IMR-90 (cell line): ENCODE measurements around the gene PRKCE. TPM values are rescaled to one million over a fixed set of nuclear protein-coding genes. Genes with fewer than 3 reads are reported as not detected.

Experiments
- ATAC-seq: fragments of 200-7000 bp; cut with Tn5 transposase; 2 replicates; pipeline ENCODE4 v1.9.1; 2020; ENCODE audit warnings: low read depth, mild to moderate bottlenecking, moderate library complexity
- BruUV-seq: library from RNA; stranded (reverse); fragments of 400-500 nt; replicated peaks from 2 replicates; lab custom pipeline; 2021; lab: Mats Ljungman, UMichigan
- CTCF ChIA-PET: fragments of 300-600 bp; formaldehyde crosslinking; extraction: SDS; loops from one replicate; lab custom pipeline; 2021; ENCODE audit warnings: antibody characterized with exemption; lab: Yijun Ruan, JAX
- POLR2A ChIA-PET: fragments of 300-600 bp; sonication (Branson Sonifier 250); formaldehyde crosslinking; loops from one replicate; lab custom pipeline; 2022; ENCODE audit warnings: antibody characterized with exemption; ENCODE audit not compliant: unreplicated experiment; lab: Charles Lee
- DNase-seq: peaks from one replicate; pipeline ENCODE4 v3.0.0; 2013
- H2AFZ ChIP-seq: replicated peaks from 2 replicates; pipeline ENCODE3; 2013; ENCODE audit warnings: low read length, mild to moderate bottlenecking; ENCODE audit not compliant: poor library complexity
- H2AK5ac ChIP-seq: 2 replicates; pipeline ENCODE4 v1.6.1; 2013; ENCODE audit warnings: low read depth, low read length, inconsistent platforms
- H2AK9ac ChIP-seq: replicated peaks from 2 replicates; pipeline ENCODE3; 2013; ENCODE audit warnings: mild to moderate bottlenecking, low read depth, low read length, moderate library complexity; ENCODE audit not compliant: poor library complexity
- H2BK120ac ChIP-seq: 2 replicates; pipeline ENCODE4 v1.6.1; 2013; ENCODE audit warnings: low read depth, low read length, inconsistent platforms
- H2BK15ac ChIP-seq: 3 replicates; pipeline ENCODE4 v1.6.1; 2013; ENCODE audit warnings: low read depth, low read length, inconsistent platforms
- H2BK20ac ChIP-seq: 2 replicates; pipeline ENCODE4 v1.6.1; 2013; ENCODE audit warnings: low read depth, mild to moderate bottlenecking, inconsistent platforms, low read length, moderate library complexity
- H2BK5ac ChIP-seq: 2 replicates; pipeline ENCODE4 v1.6.1; 2013; ENCODE audit warnings: mild to moderate bottlenecking, low read depth, low read length, inconsistent platforms; ENCODE audit not compliant: poor library complexity, severe bottlenecking
- H3K14ac ChIP-seq: replicated peaks from 2 replicates; pipeline ENCODE4 v1.6.1; 2013; ENCODE audit warnings: low read depth, low read length, inconsistent platforms
- H3K18ac ChIP-seq: 2 replicates; pipeline ENCODE4 v1.6.1; 2013; ENCODE audit warnings: low read depth, low read length, control low read depth
- H3K23ac ChIP-seq: 2 replicates; pipeline ENCODE4 v1.6.1; 2013; ENCODE audit warnings: low read depth, low read length, inconsistent platforms
- H3K27ac ChIP-seq: 2 replicates; pipeline ENCODE4 v1.5.1; 2013; ENCODE audit warnings: mild to moderate bottlenecking, control low read depth, low read length; ENCODE audit not compliant: insufficient read depth
- H3K27me3 ChIP-seq: 2 replicates; pipeline ENCODE4 v1.6.1; 2013; ENCODE audit warnings: low read length; ENCODE audit not compliant: control insufficient read depth, insufficient read depth
- H3K36me3 ChIP-seq: 2 replicates; pipeline ENCODE4 v1.6.1; 2013; ENCODE audit warnings: low read length, mixed read lengths; ENCODE audit not compliant: control insufficient read depth, insufficient read depth
- H3K4ac ChIP-seq: 2 replicates; pipeline ENCODE4 v1.6.1; 2013; ENCODE audit warnings: low read depth, low read length, inconsistent platforms
- H3K4me1 ChIP-seq: 2 replicates; pipeline ENCODE4 v1.6.1; 2013; ENCODE audit warnings: low read length, mixed read lengths; ENCODE audit not compliant: control insufficient read depth, insufficient read depth
- H3K4me2 ChIP-seq: 2 replicates; pipeline ENCODE4 v1.6.1; 2013; ENCODE audit warnings: low read depth, mild to moderate bottlenecking, control low read depth, low read length, moderate library complexity
- H3K4me3 ChIP-seq: 2 replicates; pipeline ENCODE4 v1.5.1; 2013; ENCODE audit warnings: low read depth, mild to moderate bottlenecking, control low read depth, low read length, moderate library complexity; ENCODE audit not compliant: insufficient read depth
- H3K56ac ChIP-seq: 2 replicates; pipeline ENCODE4 v1.6.1; 2013; ENCODE audit warnings: low read length, inconsistent platforms; ENCODE audit not compliant: insufficient read depth; ENCODE audit errors: extremely low read depth
- H3K79me1 ChIP-seq, 2 experiments: 2 replicates each; pipeline ENCODE4 v1.6.1; 2013; ENCODE audit warnings: low read length in 2 of 2, inconsistent platforms in 1 of 2, low read depth in 1 of 2
- H3K9ac ChIP-seq: 2 replicates; pipeline ENCODE4 v1.6.1; 2013; ENCODE audit warnings: low read depth, low read length, control low read depth
- H3K9me1 ChIP-seq: 2 replicates; pipeline ENCODE4 v1.6.1; 2013; ENCODE audit warnings: low read length, inconsistent platforms; ENCODE audit not compliant: insufficient read depth
- H3K9me3 ChIP-seq: 2 replicates; pipeline ENCODE4 v1.6.1; 2013; ENCODE audit warnings: low read length; ENCODE audit not compliant: control insufficient read depth, insufficient read depth
- H4K20me1 ChIP-seq: 2 replicates; pipeline ENCODE4 v1.6.1; 2013; ENCODE audit warnings: low read length, inconsistent platforms; ENCODE audit not compliant: insufficient read depth
- H4K5ac ChIP-seq: 2 replicates; pipeline ENCODE4 v1.6.1; 2013; ENCODE audit warnings: mild to moderate bottlenecking, low read depth, low read length, control low read depth
- H4K8ac ChIP-seq, 2 experiments: 2 replicates each; pipeline ENCODE4 v1.6.1; 2013; ENCODE audit warnings: low read depth in 2 of 2, low read length in 2 of 2, control low read depth in 1 of 2, inconsistent platforms in 1 of 2
- H4K91ac ChIP-seq: 2 replicates; pipeline ENCODE4 v1.6.1; 2013; ENCODE audit warnings: low read depth, low read length, inconsistent platforms; ENCODE audit not compliant: insufficient read depth
- BHLHE40 ChIP-seq: fragments of 150-350 bp; IDR thresholded peaks from 2 replicates; pipeline ENCODE4 v1.6.1; 2016; ENCODE audit warnings: mild to moderate bottlenecking, low read depth, low read length
- CEBPB ChIP-seq: IDR thresholded peaks from 2 replicates; pipeline ENCODE4 v1.6.1; 2012; ENCODE audit warnings: low read depth, low read length, improper control_type of control experiment
- CHD1 ChIP-seq: IDR thresholded peaks from 2 replicates; pipeline ENCODE4 v1.6.1; 2012; ENCODE audit warnings: low read depth, low read length, improper control_type of control experiment
- CTCF ChIP-seq: conservative IDR thresholded peaks from 2 replicates; pipeline ENCODE4 v1.5.1; 2012; ENCODE audit warnings: mild to moderate bottlenecking, low read depth, low read length, improper control_type of control experiment
- FOS ChIP-seq: fragments of 150-350 bp; IDR thresholded peaks from 2 replicates; pipeline ENCODE4 v1.6.1; 2016; ENCODE audit warnings: low read depth, low read length
- MAFK ChIP-seq: IDR thresholded peaks from 2 replicates; pipeline ENCODE4 v1.6.1; 2012; ENCODE audit warnings: low read depth, low read length, improper control_type of control experiment
- MAZ ChIP-seq: IDR thresholded peaks from 2 replicates; pipeline ENCODE4 v1.6.1; 2012; ENCODE audit warnings: low read depth, mild to moderate bottlenecking, low read length, improper control_type of control experiment, moderate library complexity, borderline replicate concordance
- MXI1 ChIP-seq: IDR thresholded peaks from 2 replicates; pipeline ENCODE4 v1.6.1; 2012; ENCODE audit warnings: low read depth, mild to moderate bottlenecking, low read length, moderate library complexity, borderline replicate concordance
- NFE2L2 ChIP-seq: fragments of 150-350 bp; IDR thresholded peaks from 2 replicates; pipeline ENCODE4 v1.6.1; 2016; ENCODE audit warnings: low read depth, mild to moderate bottlenecking, low read length
- RAD21 ChIP-seq: IDR thresholded peaks from 2 replicates; pipeline ENCODE4 v1.6.1; 2012; ENCODE audit warnings: low read length, improper control_type of control experiment
- RCOR1 ChIP-seq: IDR thresholded peaks from 2 replicates; pipeline ENCODE4 v1.6.1; 2012; ENCODE audit warnings: mild to moderate bottlenecking, low read length, improper control_type of control experiment; ENCODE audit not compliant: insufficient replicate concordance
- RFX5 ChIP-seq: IDR thresholded peaks from 2 replicates; pipeline ENCODE4 v1.8.0; 2012; ENCODE audit warnings: low read depth, mild to moderate bottlenecking, low read length, moderate library complexity
- SMC3 ChIP-seq: fragments of 150-350 bp; IDR thresholded peaks from 2 replicates; pipeline ENCODE4 v1.6.1; 2016; ENCODE audit warnings: low read depth, mild to moderate bottlenecking, antibody characterized with exemption, low read length, moderate library complexity
- WGBS, 2 experiments: methylation state at CpG; one replicate each; pipeline versions ENCODE4 v1.1.5 to v1.1.7; 2013; ENCODE audit warnings: missing lambda C conversion rate in 2 of 2; ENCODE audit not compliant: insufficient read length in 1 of 2; ENCODE audit errors: extremely low coverage in 2 of 2; 5-methylcytosine and 5-hydroxymethylcytosine counted together
- dilution Hi-C: fragments of 300-500 bp; cut with HindIII; formaldehyde crosslinking; loops from one replicate; pipeline ENCODE4 v1.14.3; 2018; ENCODE audit warnings: low sequenced_read_pairs; ENCODE audit not compliant: unreplicated experiment
- in situ Hi-C: fragments of 300-500 bp; cut with MboI; formaldehyde crosslinking; loops from 3 replicates; pipeline ENCODE4 v1.14.3; 2019; ENCODE audit warnings: low sequenced_read_pairs, inconsistent platforms, mixed read lengths
- intact Hi-C: fragments of 100-400 bp; cut with micrococcal nuclease; formaldehyde crosslinking; loops from 2 replicates; pipeline ENCODE4 v1.10.0; 2022
- polyA plus RNA-seq, 3 experiments: library from polyadenylated mRNA; depleted of rRNA; stranded (reverse); fragments of >200 nt; gene quantifications; 2 replicates each; pipeline ENCODE4 v1.2.3, GENCODE V29; 2012; ENCODE audit warnings: low replicate concordance in 1 of 3
- total RNA-seq: library from RNA; depleted of rRNA; stranded (reverse); fragments of >200 nt; gene quantifications from 2 replicates; pipeline ENCODE4 v1.2.3, GENCODE V29; 2012

The PRKCE gene
- total and polyA plus RNA-seq, 2 of the 4 experiments (the other 2 are of a cell fraction) = 8.1 to 32.4 TPM

- TF ChIP-seq NFE2L2 (0 out of 2 replicates have a peak, but pooled peaks have one; percentile 4), MAZ (no peak)
Observed at GRCh38 chr2:46062637-46063412, 411.4 kb downstream of the PRKCE start (continued).

DNA sequence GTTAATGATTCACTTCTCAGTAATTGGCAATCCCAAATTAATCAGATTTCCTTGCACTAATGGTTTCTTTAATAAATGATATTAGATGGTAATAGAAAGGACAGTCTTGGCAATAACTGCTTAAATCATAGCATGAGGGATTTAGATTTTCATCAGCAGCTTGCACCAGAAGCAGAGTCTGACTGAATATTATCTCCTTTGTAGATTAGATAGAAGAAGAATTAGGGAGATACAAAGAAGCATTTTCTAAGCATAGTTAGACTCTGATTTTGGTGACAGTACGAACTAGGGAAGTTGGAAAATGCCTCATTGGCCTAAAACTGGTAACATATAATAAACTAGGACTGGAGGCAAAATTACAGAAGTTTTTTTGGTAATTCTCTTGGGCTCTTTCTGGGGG, 412.9 kb downstream of the PRKCE start:
- intact Hi-C loops (loop anchor here (5.0 kb wide), 1 partner anchor 72 kb away; no protein-coding TSS in a partner anchor), in situ Hi-C loops (no loop called here), dilution Hi-C loops (no loop called here)
- Histone ChIP-seq H3K27me3 (no peaks in the 10 kb centered on the region), H2BK20ac (peak overlapping the region; percentile 75), H2AK9ac (no peak overlapping the region), H3K4me3 (no peak overlapping the region), H3K4ac (peak overlapping the region; percentile 95; the same call in 1 of the 2 replicates), H3K36me3 (no peaks in the 10 kb centered on the region), H3K23ac (no peak overlapping the region), H3K4me2 (no peak overlapping the region), H2AK5ac (no peak overlapping the region), H3K56ac (no peak overlapping the region), H2BK15ac (peak overlapping the region; percentile 62; the same call in 1 of the 3 replicates), H2BK5ac (peak overlapping the region; percentile 73), H3K18ac (peak overlapping the region; percentile 69), H2AFZ (no peak overlapping the region), H4K20me1 (no peaks in the 10 kb centered on the region), H3K4me1 (peaks cover 16% of the 10 kb centered on the region), H2BK120ac (peak overlapping the region; percentile 84; the same call in 1 of the 2 replicates), H3K79me1 (peaks cover 4 to 19% of the 10 kb centered on the region in 2 experiments; a peak in 3 of 4 replicates), H4K5ac (peak overlapping the region; percentile 56; the same call in 1 of the 2 replicates), H3K27ac (peak overlapping the region; percentile 18; the same call in 1 of the 2 replicates), H4K91ac (peak overlapping the region; percentile 58), H3K9me3 (no peaks in the 10 kb centered on the region), H3K9me1 (peaks cover 14% of the 10 kb centered on the region), H3K14ac (0 out of 2 replicates have a peak overlapping the region, but pooled peaks have one; percentile 13), H4K8ac (peak overlapping the region; percentile 25 to 64; a peak in 2 of 4 replicates), H3K9ac (no peak overlapping the region)
- ChIA-PET CTCF (interaction anchor here (1.3 to 2.1 kb wide), 2 partner anchors 107 to 230 kb away, joined by 6 to 11 read pairs; no protein-coding TSS in a partner anchor), POLR2A (no interaction called here)
- BruUV-seq = no TSS peak
- ATAC-seq (no peak), DNase-seq (no peak)
- WGBS, 2 experiments = no CpG with 5 or more reads among the region's 1 CpG
- TF ChIP-seq FOS (no peak), NFE2L2 (no peak), MAFK (no peak), MAZ (no peak), CEBPB (no peak), RCOR1 (no peak), SMC3 (no peak), BHLHE40 (no peak), MXI1 (no peak), CTCF (no peak), RAD21 (no peak), CHD1 (no peak), RFX5 (no peak)
